ENCODE results near the gene IL20. TPM values are rescaled to one million over a fixed set of nuclear protein-coding genes. Genes with fewer than 3 reads are reported as not detected.
"Not testable (repeated sequence)": the region's sequence is repeated elsewhere in the genome, so short reads cannot be mapped to it uniquely, and the experiment has no call there.

The IL20 gene
- total RNA-seq, 1 donor from 2014 or later = not detected

- no peak for DNase-seq
Observed at GRCh38 chr1:206843626-206844025, 21.8 kb upstream of the IL20 start.

GRCh38 chr1:206846487-206846886, 18.9 kb upstream of the IL20 start:
- no peak for DNase-seq

GRCh38 chr1:206847337-206847834, 18.0 kb upstream of the IL20 start:
- DNase-seq = no peak

- DNase-seq = no peak
Observed at GRCh38 chr1:206847946-206848345, 17.5 kb upstream of the IL20 start.

GRCh38 chr1:206850401-206850800, 15.0 kb upstream of the IL20 start:
- DNase-seq = no peak

GRCh38 chr1:206851341-206852010, 13.9 kb upstream of the IL20 start:
- no peak for DNase-seq

- DNase-seq = not testable (repeated sequence)
Observed at GRCh38 chr1:206852662-206853061, 12.8 kb upstream of the IL20 start.

- not testable (repeated sequence) for DNase-seq
Observed at GRCh38 chr1:206853696-206854095, 11.7 kb upstream of the IL20 start.

- DNase-seq = no peak
Observed at GRCh38 chr1:206854401-206855129, 10.9 kb upstream of the IL20 start.

GRCh38 chr1:206855859-206856258, 9.6 kb upstream of the IL20 start:
- DNase-seq = no peak

GRCh38 chr1:206856674-206857464, 8.6 kb upstream of the IL20 start:
- DNase-seq = no peak

- DNase-seq = peak; percentile 4
Observed at GRCh38 chr1:206859082-206859521, 6.3 kb upstream of the IL20 start.

GRCh38 chr1:206860165-206860564, 5.3 kb upstream of the IL20 start:
- DNase-seq = no peak

GRCh38 chr1:206863266-206863665, 2.2 kb upstream of the IL20 start:
- no peak for DNase-seq

- DNase-seq = no peak
Observed at GRCh38 chr1:206866062-206866461, 639 bp downstream of the IL20 start.

GRCh38 chr1:206867239-206867638, 1.8 kb downstream of the IL20 start:
- DNase-seq = no peak

- DNase-seq = no peak
Observed at GRCh38 chr1:206867716-206868115, 2.3 kb downstream of the IL20 start.

GRCh38 chr1:206868264-206868663, 2.8 kb downstream of the IL20 start:
- no peak for DNase-seq

- no peak for DNase-seq
Observed at GRCh38 chr1:206872139-206872538, 6.7 kb downstream of the IL20 start.

- DNase-seq = no peak
Observed at GRCh38 chr1:206873603-206874188, 8.3 kb downstream of the IL20 start.

- no peak for DNase-seq
Observed at GRCh38 chr1:206875752-206876377, 10.4 kb downstream of the IL20 start.

GRCh38 chr1:206878456-206878855, 13.0 kb downstream of the IL20 start:
- no peak for DNase-seq
